GM20431 (cell line): ENCODE measurements around the gene DLG4.

Experiments
- in situ Hi-C: fragments of 300-500 bp; cut with MseI, MboI; formaldehyde crosslinking; loops from one replicate; pipeline ENCODE4 v1.15.0; 2020; ENCODE audit warnings: low sequenced_read_pairs; ENCODE audit not compliant: unreplicated experiment

DLG4 gene

DNA sequence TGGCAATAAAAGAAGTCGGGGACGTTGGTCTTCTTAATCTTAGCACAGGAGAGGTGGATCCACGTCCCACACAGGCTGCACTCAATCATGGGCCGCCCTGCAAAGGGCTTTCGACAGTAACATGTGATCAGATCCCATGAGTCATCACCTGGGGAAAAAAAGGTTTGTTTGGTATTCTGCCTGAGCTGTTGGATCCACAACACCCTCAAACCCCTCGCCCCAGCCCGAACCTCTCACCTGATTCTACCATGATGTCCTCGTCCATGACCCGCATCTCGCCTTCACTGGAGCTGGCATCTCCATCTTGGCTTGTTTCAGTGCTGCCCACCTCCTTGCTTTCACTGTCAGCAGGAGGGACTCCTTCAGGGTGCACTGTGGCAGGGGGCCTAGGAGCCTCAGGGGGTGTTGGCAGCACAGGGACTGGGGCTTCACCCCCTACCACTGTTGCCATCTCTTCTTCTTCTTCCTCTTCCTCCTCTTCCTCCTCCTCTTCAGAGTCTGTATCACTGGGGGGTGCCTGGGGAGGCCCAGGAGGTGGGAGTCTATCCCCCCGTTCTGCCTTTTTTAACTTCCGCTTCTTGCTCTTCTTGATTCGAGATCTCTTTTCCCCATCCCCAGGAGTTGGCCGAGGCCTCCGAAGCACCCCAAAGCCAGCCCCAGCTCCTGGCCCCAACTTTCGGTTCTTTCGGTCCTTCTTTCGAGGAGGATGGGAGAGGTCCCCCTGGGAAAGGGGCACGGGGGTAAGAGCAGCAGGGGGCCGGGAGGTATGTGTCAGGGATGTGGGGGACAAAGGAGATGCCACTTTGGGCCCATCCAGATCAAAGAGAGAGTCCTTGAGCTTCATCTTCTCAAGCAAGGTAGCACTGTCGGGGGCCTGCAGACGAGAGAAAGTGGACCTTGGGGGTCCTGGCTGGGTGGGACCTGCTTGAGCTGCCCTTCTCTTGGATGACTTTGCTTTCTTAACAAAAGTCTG, 16.3 kb upstream of the DLG4 start:
- in situ Hi-C loops = no loop called here

DNA sequence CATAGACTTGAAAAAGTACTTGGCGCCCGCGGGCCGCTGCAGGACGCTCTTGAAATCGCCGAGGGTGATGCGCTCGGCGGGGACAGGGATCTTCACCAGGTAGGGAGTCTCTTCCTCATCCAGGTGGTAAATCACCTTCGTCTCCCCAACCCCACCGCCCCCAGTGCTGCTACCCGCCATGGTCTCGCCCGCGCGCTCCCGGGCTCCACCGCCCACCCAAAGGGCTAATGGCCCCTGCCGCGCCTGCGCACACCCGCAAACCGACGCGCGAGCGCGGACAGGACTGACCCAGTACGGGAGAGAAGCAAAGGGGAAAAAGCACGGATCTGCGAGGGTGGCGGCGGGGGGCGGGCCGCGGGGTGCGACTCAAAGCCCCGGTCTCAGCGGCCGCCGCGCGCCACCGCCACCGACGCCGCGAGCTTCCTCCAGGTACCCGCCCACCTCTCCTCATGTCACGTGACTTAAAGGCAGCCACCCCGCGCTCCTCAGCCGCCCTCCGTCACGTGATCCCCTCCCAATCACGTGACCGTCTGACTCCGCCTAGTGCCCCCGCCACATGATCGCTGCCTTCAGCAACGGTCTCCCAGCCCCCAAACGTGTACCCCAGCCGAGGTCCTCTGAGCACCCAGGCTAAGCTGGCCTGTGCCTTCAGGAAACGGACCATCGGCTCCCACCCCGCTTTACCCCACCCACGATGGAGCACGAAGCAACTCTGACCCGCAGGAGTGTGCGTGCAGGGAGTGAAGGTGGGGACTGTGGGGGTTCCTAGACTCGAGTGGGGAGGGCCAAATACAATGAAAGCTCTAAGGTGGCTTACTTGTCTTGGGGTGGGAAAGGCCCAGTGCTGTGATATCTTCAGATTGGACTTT, 14.7 kb upstream of the DLG4 start, which contains the start of gene DVL2:
Gene DVL2, minus strand, starts transcription at position 435 of the 869 bp plus-strand sequence. Its CDS starts 255 bp downstream, at position 180.
- in situ Hi-C loops = no loop called here

DNA sequence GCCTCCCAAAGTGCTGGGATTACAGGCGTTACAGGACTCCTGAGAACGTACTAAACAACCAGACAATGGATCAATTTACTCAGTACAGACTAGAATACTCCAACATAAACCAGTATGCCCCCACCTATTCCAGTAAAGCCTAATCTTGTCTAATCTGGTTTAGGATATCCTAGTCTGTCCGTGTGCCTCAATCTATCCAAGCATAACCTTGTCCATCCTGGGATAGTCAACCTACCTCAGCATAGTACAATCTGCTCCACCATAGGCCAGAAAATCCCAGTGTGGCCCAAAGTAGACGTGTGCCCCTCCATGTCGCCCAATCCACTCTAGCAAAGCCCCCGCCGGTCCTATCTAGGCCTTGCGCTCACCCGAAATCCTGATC, 14.1 kb upstream of the DLG4 start:
- in situ Hi-C loops = no loop called here

DNA sequence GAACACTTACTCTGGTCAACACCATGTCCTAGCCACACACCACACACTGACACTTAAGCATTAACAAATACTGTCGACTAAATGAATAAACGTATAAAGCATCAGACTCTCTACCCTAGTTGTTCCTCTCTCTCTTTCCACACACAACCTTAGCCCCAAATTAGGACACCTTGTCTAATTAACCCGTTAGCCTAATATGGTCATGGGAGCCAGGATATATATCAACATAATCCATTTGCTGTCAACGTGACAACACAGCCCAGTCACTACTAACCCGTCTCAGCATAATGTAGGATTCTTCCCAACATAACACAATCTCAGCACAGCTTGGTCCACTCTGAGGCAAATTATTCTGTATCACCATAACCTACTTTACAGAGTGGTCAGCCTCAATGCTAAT, 12.5 kb upstream of the DLG4 start:
- in situ Hi-C loops = no loop called here

- in situ Hi-C loops = no loop called here
Measured at GRCh38 chr17:7229504-7229903, 9.9 kb upstream of the DLG4 start.

GRCh38 chr17:7228920-7229319, 9.3 kb upstream of the DLG4 start:
- in situ Hi-C loops = no loop called here

GRCh38 chr17:7226721-7227710, 7.4 kb upstream of the DLG4 start:
- in situ Hi-C loops = no loop called here

- in situ Hi-C loops = no loop called here
Measured at GRCh38 chr17:7225711-7226331, 6.2 kb upstream of the DLG4 start.

- in situ Hi-C loops = no loop called here
Measured at GRCh38 chr17:7224661-7225111, 5.0 kb upstream of the DLG4 start.

DNA sequence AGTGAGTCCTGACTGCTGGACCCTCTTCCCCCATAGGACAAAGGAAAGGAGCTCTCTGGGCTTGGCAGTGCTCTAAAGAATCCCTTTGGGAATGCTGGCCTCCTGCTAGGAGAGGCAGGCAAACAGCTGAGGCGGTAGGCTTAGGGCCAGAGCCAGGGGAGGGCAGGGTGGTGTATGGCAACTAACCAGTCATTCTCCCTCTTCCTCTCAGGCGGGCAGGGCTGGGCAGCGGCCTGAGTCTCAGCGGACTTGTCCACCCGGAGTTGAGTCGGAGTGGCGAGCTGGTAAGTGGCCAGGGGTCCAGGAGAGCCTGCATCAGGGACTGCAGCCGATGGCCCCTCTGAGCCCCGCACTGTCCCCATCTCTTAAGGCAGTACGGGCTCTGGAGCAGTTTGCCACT, 4.5 kb upstream of the DLG4 start:
- in situ Hi-C loops = no loop called here

DNA sequence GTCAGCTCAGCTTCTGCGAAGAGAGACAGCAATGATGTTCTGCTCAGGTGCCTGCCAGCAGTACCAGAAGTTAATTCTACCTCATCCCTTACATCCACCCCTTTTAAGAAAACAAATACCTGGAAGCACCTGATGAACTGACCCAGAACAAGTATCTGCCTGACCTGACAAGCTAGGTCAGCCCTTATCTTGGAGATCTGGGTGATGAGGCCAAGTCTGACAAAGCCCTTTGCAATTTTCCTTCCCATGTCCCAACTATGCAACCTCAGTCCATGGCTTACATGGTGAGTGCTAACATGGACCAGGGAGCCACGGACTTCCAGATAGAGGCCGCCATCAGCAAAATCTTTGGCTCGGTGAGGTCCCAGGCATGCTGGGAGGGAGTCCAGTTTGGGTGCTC, 3.7 kb upstream of the DLG4 start:
- in situ Hi-C loops = no loop called here

DNA sequence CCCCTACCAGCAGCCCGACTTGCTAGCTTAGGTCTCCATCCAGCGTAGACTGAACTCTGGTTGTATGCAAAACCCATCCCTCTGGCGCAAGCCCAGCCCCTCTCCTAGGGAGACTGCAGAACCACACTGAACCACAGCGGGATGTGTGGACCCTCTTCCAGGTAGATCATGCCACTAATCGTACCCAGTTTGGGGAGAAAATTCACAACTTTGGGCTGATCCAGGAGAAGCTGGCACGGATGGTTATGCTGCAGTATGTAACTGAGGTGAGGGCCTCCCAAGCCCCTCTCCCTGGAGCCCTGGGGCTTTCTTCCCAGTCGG, 3.3 kb upstream of the DLG4 start:
- in situ Hi-C loops = no loop called here

DNA sequence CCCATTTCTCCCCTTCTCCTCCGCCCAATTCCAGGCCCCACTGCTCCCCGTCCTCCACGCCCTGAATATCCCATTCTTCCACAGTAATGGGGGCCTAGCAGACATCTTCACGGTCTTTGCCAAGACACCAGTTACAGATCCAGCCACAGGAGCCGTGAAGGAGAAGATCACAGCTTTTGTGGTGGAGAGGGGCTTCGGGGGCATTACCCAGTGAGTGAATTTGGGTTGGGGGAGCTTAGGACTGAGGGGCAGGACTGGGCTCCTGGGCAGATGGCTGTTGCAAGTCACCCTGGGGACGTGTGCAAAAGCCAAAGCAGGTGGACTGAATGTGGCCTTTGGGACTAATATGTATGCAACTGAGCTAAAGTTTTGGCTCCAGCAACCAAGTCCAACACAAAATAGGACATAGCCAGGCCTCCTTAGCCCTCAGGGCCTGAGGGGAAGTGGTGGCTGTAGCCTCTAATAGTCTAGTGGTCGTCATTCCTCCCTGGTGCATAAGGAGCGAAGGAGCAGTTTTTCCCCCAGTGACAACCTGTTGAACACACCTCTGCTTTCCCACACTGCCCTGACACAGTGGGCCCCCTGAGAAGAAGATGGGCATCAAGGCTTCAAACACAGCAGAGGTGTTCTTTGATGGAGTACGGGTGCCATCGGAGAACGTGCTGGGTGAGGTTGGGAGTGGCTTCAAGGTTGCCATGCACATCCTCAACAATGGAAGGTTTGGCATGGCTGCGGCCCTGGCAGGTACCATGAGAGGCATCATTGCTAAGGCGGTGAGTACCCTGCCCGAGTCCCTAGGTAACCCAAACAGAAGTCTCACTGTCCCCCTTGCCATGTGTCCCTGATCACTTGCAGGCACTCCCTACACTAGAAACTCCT, 2.7 kb upstream of the DLG4 start:
- in situ Hi-C loops = no loop called here

GRCh38 chr17:7221278-7222092, 1.8 kb upstream of the DLG4 start:
- in situ Hi-C loops = no loop called here

DNA sequence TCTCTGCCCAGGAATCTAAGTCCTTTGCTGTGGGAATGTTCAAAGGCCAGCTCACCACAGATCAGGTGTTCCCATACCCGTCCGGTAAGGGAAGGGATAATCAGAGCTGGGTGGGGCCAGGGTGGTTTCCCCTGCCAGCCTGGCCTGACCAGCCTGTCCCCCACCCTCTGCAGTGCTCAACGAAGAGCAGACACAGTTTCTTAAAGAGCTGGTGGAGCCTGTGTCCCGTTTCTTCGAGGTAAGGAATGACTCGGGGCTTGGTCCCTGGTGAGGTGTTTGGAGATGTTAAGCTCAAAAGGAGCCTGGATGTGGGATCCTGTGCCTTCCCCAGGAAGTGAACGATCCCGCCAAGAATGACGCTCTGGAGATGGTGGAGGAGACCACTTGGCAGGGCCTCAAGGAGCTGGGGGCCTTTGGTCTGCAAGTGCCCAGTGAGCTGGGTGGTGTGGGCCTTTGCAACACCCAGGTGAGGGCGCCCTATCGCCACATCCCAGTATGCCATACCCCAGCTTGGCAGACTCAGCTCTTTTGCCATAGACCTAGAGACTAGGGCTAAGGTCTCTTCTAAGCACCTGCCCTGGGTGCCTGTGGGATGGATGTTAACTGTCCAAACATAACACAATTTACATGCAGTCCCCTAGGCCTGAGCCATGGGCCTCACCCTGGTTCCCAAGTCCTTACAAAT, 1.1 kb upstream of the DLG4 start:
- in situ Hi-C loops = no loop called here

DNA sequence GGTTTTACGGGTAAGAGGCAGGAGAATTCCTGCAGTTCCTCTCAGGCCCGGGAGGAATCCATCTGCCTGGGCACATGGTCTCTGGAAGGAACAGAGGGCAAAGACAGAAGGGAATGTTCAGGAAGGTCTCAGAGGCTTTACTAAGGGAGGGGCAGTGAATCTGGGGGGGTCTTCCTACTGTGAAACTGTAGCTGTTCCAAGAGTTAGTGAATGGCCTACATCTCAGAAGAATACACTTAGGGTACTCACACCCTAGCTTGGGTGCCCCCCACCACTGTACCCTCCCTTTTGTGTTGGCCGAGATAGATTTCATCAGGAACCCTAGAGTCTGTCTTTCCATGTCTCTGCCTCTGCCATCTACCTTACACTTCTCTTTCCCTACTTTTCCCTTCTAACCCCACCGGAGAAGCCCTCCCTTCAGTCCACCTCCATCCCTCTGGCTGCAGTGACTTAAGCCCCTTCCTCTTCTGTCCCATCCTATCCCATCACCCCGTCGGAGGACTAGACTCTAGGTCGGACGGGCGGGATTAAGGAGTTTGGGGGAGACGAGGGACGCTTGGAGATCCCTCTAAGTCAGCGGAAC, 316 bp downstream of the DLG4 start:
- in situ Hi-C loops = no loop called here

DNA sequence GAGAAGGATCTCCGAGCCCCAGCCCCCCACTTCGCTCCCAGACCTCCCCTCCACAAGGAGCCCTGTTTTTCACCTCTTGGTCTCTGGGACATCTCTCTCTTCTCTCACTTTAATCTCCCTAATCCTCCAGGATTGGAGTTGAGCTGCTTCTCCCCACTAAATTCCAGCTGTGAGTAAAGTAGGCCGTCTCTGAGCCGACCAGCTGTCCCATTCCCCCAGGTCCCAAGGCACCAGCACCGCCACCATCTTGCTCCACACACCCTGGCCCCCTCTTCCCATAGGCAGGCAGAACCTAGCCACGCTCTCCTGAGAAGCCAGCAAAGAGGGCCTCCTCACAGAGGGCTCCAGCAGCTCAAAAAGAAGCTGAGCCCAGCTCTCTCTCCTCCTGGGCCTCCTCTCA, 878 bp downstream of the DLG4 start:
- in situ Hi-C loops = no loop called here
